H9 (cell line): ENCODE measurements around the gene STK32B. TPM values are rescaled to one million over a fixed set of nuclear protein-coding genes. Genes with fewer than 3 reads are reported as not detected.
A peak's percentile ranks its signal among the peaks of the same experiment; 100 is the strongest.

Experiments
- DNase-seq: peaks from one replicate; pipeline ENCODE4 v3.0.0-alpha.2; 2017
- H2AFZ ChIP-seq: one replicate; pipeline ENCODE4 v1.6.1; 2013; ENCODE audit warnings: mild to moderate bottlenecking, low read length, control low read depth, moderate library complexity
- H2AK5ac ChIP-seq: 2 replicates; pipeline ENCODE4 v1.6.1; 2013; ENCODE audit warnings: low read length, control low read depth, mixed read lengths; ENCODE audit not compliant: insufficient read length
- H2BK120ac ChIP-seq: one replicate; pipeline ENCODE4 v1.6.1; 2013; ENCODE audit warnings: low read depth, mild to moderate bottlenecking, low read length, control low read depth, inconsistent platforms; ENCODE audit not compliant: poor library complexity, severe bottlenecking
- H2BK12ac ChIP-seq: 2 replicates; pipeline ENCODE4 v1.6.1; 2013; ENCODE audit warnings: low read length, control low read depth, mixed read lengths, low read depth; ENCODE audit not compliant: insufficient read length
- H2BK15ac ChIP-seq: 2 replicates; pipeline ENCODE4 v1.6.1; 2013; ENCODE audit warnings: low read depth, low read length, control low read depth
- H2BK20ac ChIP-seq: one replicate; pipeline ENCODE4 v1.6.1; 2013; ENCODE audit warnings: low read depth, mild to moderate bottlenecking, low read length, control low read depth, inconsistent platforms; ENCODE audit not compliant: poor library complexity, severe bottlenecking
- H2BK5ac ChIP-seq: 2 replicates; pipeline ENCODE4 v1.6.1; 2013; ENCODE audit warnings: low read length, control low read depth, mixed read lengths; ENCODE audit not compliant: insufficient read length
- H3K14ac ChIP-seq: 2 replicates; pipeline ENCODE4 v1.6.1; 2013; ENCODE audit warnings: low read length, control low read depth; ENCODE audit not compliant: insufficient read depth
- H3K18ac ChIP-seq: 2 replicates; pipeline ENCODE4 v1.6.1; 2013; ENCODE audit warnings: low read depth, mild to moderate bottlenecking, mixed read lengths, low read length, control low read depth; ENCODE audit not compliant: insufficient read length
- H3K23ac ChIP-seq: 2 replicates; pipeline ENCODE4 v1.6.1; 2013; ENCODE audit warnings: low read length, control low read depth, mixed read lengths, low read depth; ENCODE audit not compliant: insufficient read length
- H3K23me2 ChIP-seq: 2 replicates; pipeline ENCODE4 v1.6.1; 2013; ENCODE audit warnings: low read depth, mild to moderate bottlenecking, mixed read lengths, low read length, control low read depth; ENCODE audit not compliant: insufficient read length, poor library complexity, severe bottlenecking
- H3K27ac ChIP-seq: 2 replicates; pipeline ENCODE4 v1.5.1; 2013; ENCODE audit warnings: low read length, control low read depth, mixed read lengths, low read depth; ENCODE audit not compliant: insufficient read length
- H3K27me3 ChIP-seq: 2 replicates; pipeline ENCODE4 v1.6.1; 2013; ENCODE audit warnings: low read length, control low read depth, inconsistent platforms; ENCODE audit not compliant: insufficient read depth
- H3K4ac ChIP-seq: 2 replicates; pipeline ENCODE4 v1.6.1; 2013; ENCODE audit warnings: low read depth, mild to moderate bottlenecking, control low read depth, inconsistent platforms, low read length, moderate library complexity
- H3K4me1 ChIP-seq: 2 replicates; pipeline ENCODE4 v1.6.1; 2013; ENCODE audit warnings: low read length, control low read depth, inconsistent platforms; ENCODE audit not compliant: insufficient read depth
- H3K4me2 ChIP-seq: 2 replicates; pipeline ENCODE4 v1.6.1; 2013; ENCODE audit warnings: low read length, control low read depth, mixed read lengths; ENCODE audit not compliant: insufficient read length, insufficient read depth
- H3K56ac ChIP-seq: 2 replicates; pipeline ENCODE4 v1.6.1; 2013; ENCODE audit warnings: low read depth, mild to moderate bottlenecking, mixed read lengths, low read length, control low read depth; ENCODE audit not compliant: insufficient read length
- H3K79me1 ChIP-seq: 2 replicates; pipeline ENCODE4 v1.6.1; 2013; ENCODE audit warnings: low read depth, mild to moderate bottlenecking, moderate library complexity, low read length, control low read depth, inconsistent platforms; ENCODE audit not compliant: insufficient read depth, poor library complexity, severe bottlenecking
- H3K79me2 ChIP-seq: 2 replicates; pipeline ENCODE4 v1.6.1; 2013; ENCODE audit warnings: low read length, control low read depth, inconsistent platforms; ENCODE audit not compliant: insufficient read depth
- H3K9ac ChIP-seq: 2 replicates; pipeline ENCODE4 v1.6.1; 2013; ENCODE audit warnings: low read length, control low read depth, mixed read lengths; ENCODE audit not compliant: insufficient read length; ENCODE audit errors: extremely low read depth
- H3K9me3 ChIP-seq: one replicate; pipeline ENCODE4 v1.6.1; 2013; ENCODE audit warnings: low read depth, low read length, inconsistent platforms; ENCODE audit not compliant: control insufficient read depth
- H3T11ph ChIP-seq: one replicate; pipeline ENCODE4 v1.6.1; 2013; ENCODE audit warnings: mild to moderate bottlenecking, low read length, control low read depth, inconsistent platforms
- H4K20me1 ChIP-seq: one replicate; pipeline ENCODE4 v1.6.1; 2013; ENCODE audit not compliant: control insufficient read depth, insufficient read length, insufficient read depth
- H4K5ac ChIP-seq: 2 replicates; pipeline ENCODE4 v1.6.1; 2013; ENCODE audit warnings: low read depth, mild to moderate bottlenecking, mixed read lengths, low read length, control low read depth; ENCODE audit not compliant: insufficient read length
- H4K8ac ChIP-seq: replicated peaks from 2 replicates; pipeline ENCODE4 v1.6.1; 2013; ENCODE audit warnings: low read length, control low read depth, mixed read lengths, low read depth; ENCODE audit not compliant: insufficient read length
- H4K91ac ChIP-seq: 2 replicates; pipeline ENCODE4 v1.6.1; 2013; ENCODE audit warnings: low read depth, mild to moderate bottlenecking, moderate library complexity, mixed read lengths, low read length, control low read depth; ENCODE audit not compliant: insufficient read length
- H3K27ac Mint-ChIP-seq, 3 experiments: 2 replicates in 2 of 3; 3 replicates in 1 of 3; pipeline ENCODE4 v1.8.0; 2020 to 2021; ENCODE audit warnings: mixed read lengths in 3 of 3, mild to moderate bottlenecking in 1 of 3, moderate library complexity in 1 of 3
- H3K27me3 Mint-ChIP-seq: 2 replicates; pipeline ENCODE4 v1.8.0; 2021; ENCODE audit warnings: low read depth, mild to moderate bottlenecking, moderate library complexity, mixed read lengths
- H3K36me3 Mint-ChIP-seq, 3 experiments: 2 replicates in 2 of 3; 3 replicates in 1 of 3; pipeline ENCODE4 v1.8.0; 2020 to 2021; ENCODE audit warnings: low read depth in 3 of 3, mixed read lengths in 3 of 3; ENCODE audit not compliant: insufficient read depth in 1 of 3
- H3K4me1 Mint-ChIP-seq, 2 experiments: 2 replicates each; pipeline ENCODE4 v1.8.0; 2020; ENCODE audit warnings: mixed read lengths in 2 of 2
- H3K4me3 Mint-ChIP-seq, 2 experiments: 2 replicates in 1 of 2; 3 replicates in 1 of 2; pipeline ENCODE4 v1.8.0; 2020 to 2021; ENCODE audit warnings: mild to moderate bottlenecking in 2 of 2, mixed read lengths in 2 of 2, moderate library complexity in 1 of 2
- H3K9me3 Mint-ChIP-seq, 2 experiments: 2 replicates in 1 of 2; 3 replicates in 1 of 2; pipeline ENCODE4 v1.8.0; 2020; ENCODE audit warnings: mild to moderate bottlenecking in 2 of 2, mixed read lengths in 2 of 2, moderate library complexity in 1 of 2
- WGBS: extraction: QIAGEN DNeasy Blood & Tissue Kit; methylation state at CpG from one replicate; pipeline ENCODE4 v1.1.7; 2013; ENCODE audit warnings: missing lambda C conversion rate, low lambda C conversion rate, mixed read lengths; ENCODE audit not compliant: insufficient read length; ENCODE audit errors: extremely low coverage; 5-methylcytosine and 5-hydroxymethylcytosine counted together
- total RNA-seq: library from RNA; stranded (reverse); gene quantifications from 2 replicates; pipeline ENCODE4 v1.2.1, GENCODE V29; 2021
- TF ChIP-seq, protein P1 (sequence below): fragments of 200-600 bp; sonication (generic); conservative IDR thresholded peaks from 3 replicates; pipeline ENCODE4 v1.8.0; 2021; ENCODE audit warnings: antibody characterized with exemption, mild to moderate bottlenecking

STK32B gene
- total RNA-seq, 1 experiment from 2014 or later = 1.0 TPM

DNA sequence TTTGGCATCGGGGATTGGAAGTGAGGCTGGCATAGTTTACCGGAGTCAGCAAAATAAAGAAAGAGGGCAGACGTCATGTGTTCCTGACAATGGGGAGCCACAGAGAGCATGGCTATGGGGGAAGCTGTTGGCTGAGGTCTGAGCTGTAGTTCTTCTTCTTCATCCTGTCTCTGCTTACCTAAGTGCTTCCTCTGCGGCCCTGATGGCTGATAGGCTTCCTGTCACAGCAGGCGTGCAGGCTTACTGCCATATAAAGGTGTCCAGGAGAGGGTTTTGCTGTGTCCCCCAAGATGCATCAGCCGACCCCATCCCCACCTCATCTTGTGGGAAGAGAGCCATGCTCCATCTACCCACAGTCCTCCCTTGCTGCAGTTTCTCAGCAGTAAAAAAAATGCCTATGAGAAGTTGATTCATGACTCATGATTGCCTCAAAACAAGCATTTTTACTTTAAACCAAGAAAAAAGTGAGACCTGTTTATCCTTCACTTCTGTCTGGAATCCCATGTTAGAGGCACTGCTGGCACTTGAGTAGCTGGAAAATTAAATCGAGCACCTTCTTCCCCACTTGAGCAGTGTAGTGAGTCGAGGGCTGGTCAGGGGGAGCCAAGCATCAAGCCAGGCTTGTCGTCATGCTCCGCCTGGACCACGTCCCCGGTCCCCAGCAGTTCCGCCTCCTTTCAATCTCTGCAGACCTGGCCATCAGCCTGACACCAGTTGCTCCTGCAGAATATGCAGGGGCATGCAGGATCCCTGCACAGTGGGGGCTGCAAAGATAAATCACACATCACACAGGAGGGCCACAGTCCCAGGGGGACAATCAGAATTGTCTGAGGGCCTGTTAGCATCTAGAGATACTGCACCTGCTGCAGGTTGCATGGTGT, 419.3 kb downstream of the STK32B start:
- no peaks in the 10 kb centered on the region; the same call in 1 of the 2 replicates for H3K27me3 Mint-ChIP-seq
- Histone ChIP-seq H3K14ac (no peak overlapping the region), H3K9me3 (no peaks in the 10 kb centered on the region), H3K4me1 (no peaks in the 10 kb centered on the region), H3K18ac (no peak overlapping the region), H4K5ac (no peak overlapping the region), H2BK5ac (no peak overlapping the region), H3K23me2 (no peaks in the 10 kb centered on the region), H2BK120ac (no peak overlapping the region), H3K4me2 (no peak overlapping the region), H2BK20ac (no peak overlapping the region), H2AK5ac (no peak overlapping the region), H3K4ac (no peak overlapping the region), H4K8ac (no peak overlapping the region), H3K9ac (no peak overlapping the region), H2AFZ (no peak overlapping the region), H3K79me1 (no peaks in the 10 kb centered on the region), H4K91ac (no peak overlapping the region), H3K27ac (no peak overlapping the region), H3K56ac (no peak overlapping the region), H2BK12ac (no peak overlapping the region), H2BK15ac (no peak overlapping the region), H4K20me1 (no peaks in the 10 kb centered on the region), H3K79me2 (no peaks in the 10 kb centered on the region), H3K23ac (no peak overlapping the region), H3K27me3 (no peaks in the 10 kb centered on the region), H3T11ph (no peak overlapping the region)
- H3K9me3 Mint-ChIP-seq = no peaks in the 10 kb centered on the region
- no CpG with 5 or more reads among the region's 13 CpGs for WGBS
- H3K4me3 Mint-ChIP-seq = no peak overlapping the region
- 0 out of 4 replicates have a peak, but pooled peaks cover 0 to 2% of the 10 kb centered on the region in 2 experiments for H3K4me1 Mint-ChIP-seq
- TF ChIP-seq, protein P1, sequence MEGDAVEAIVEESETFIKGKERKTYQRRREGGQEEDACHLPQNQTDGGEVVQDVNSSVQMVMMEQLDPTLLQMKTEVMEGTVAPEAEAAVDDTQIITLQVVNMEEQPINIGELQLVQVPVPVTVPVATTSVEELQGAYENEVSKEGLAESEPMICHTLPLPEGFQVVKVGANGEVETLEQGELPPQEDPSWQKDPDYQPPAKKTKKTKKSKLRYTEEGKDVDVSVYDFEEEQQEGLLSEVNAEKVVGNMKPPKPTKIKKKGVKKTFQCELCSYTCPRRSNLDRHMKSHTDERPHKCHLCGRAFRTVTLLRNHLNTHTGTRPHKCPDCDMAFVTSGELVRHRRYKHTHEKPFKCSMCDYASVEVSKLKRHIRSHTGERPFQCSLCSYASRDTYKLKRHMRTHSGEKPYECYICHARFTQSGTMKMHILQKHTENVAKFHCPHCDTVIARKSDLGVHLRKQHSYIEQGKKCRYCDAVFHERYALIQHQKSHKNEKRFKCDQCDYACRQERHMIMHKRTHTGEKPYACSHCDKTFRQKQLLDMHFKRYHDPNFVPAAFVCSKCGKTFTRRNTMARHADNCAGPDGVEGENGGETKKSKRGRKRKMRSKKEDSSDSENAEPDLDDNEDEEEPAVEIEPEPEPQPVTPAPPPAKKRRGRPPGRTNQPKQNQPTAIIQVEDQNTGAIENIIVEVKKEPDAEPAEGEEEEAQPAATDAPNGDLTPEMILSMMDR = no peak
- no peak for DNase-seq
- peak overlapping the region in 1 of 3 experiments; percentile 59; a peak in 2 of 7 replicates for H3K27ac Mint-ChIP-seq
- no peaks in the 10 kb centered on the region; a peak in 1 of 7 replicates for H3K36me3 Mint-ChIP-seq
